OCI-LY1 (cell line): ENCODE data around the gene MYBPHL.

Experiments
- CTCF ChIP-seq: fragments of 200-600 bp; sonication (generic), shearing (Covaris generic); IDR thresholded peaks from 2 replicates; pipeline ENCODE4 v1.5.1; 2017; ENCODE audit warnings: mild to moderate bottlenecking, antibody characterized with exemption, low read length, moderate library complexity, mixed read lengths
- EZH2 ChIP-seq: fragments of 200-600 bp; sonication (generic), shearing (Covaris generic); IDR thresholded peaks from 2 replicates; pipeline ENCODE4 v1.8.0; 2017; ENCODE audit warnings: borderline replicate concordance, mixed run types, mild to moderate bottlenecking, antibody characterized with exemption, low read length, moderate library complexity, mixed read lengths

GRCh38 chr1:109248797-109249629, 57.8 kb downstream of the MYBPHL start, which contains the start of gene CELSR2:
- no peak for TF ChIP-seq CTCF
- no peak for TF ChIP-seq EZH2
